Liver (tissue), 3 donors: ENCODE data around the gene ADORA2A.

Experiments used
- CTCF ChIP-seq: fragments of 150-350 bp; IDR thresholded peaks from 2 replicates; pipeline ENCODE4 v1.5.1; 2017; ENCODE audit warnings: improper control_type of control experiment, low read depth, low read length; ENCODE audit not compliant: missing input control
- GABPA ChIP-seq, 2 donors: IDR thresholded peaks in 1 of 2; conservative IDR thresholded peaks in 1 of 2; 2 replicates each; pipeline ENCODE4 v1.6.1; 2016; ENCODE audit warnings: antibody characterized with exemption in 2 of 2, mild to moderate bottlenecking in 1 of 2, moderate library complexity in 1 of 2
- HNF4G ChIP-seq: IDR thresholded peaks from 2 replicates; pipeline ENCODE4 v1.6.1; 2016; ENCODE audit warnings: antibody characterized with exemption
- RAD21 ChIP-seq, 2 donors: IDR thresholded peaks; 2 replicates each; pipeline ENCODE4 v1.6.1; 2016; ENCODE audit warnings: antibody characterized with exemption in 2 of 2, mild to moderate bottlenecking in 2 of 2
- RXRA ChIP-seq, 2 donors: IDR thresholded peaks; 2 replicates each; pipeline ENCODE4 v1.6.1; 2017 to 2018; ENCODE audit warnings: antibody characterized with exemption in 2 of 2, mild to moderate bottlenecking in 1 of 2
- SP1 ChIP-seq: IDR thresholded peaks from 2 replicates; pipeline ENCODE4 v1.6.1; 2018; ENCODE audit warnings: antibody characterized with exemption, mild to moderate bottlenecking
- TAF1 ChIP-seq: conservative IDR thresholded peaks from 2 replicates; pipeline ENCODE4 v1.6.1; 2016; ENCODE audit warnings: antibody characterized with exemption, mild to moderate bottlenecking
- YY1 ChIP-seq: IDR thresholded peaks from 2 replicates; pipeline ENCODE4 v1.6.1; 2016; ENCODE audit warnings: antibody characterized with exemption, mild to moderate bottlenecking
- TF ChIP-seq, protein P1 (sequence below): IDR thresholded peaks from 2 replicates; pipeline ENCODE4 v1.6.1; 2016; ENCODE audit warnings: antibody characterized with exemption
- donor health status: healthy.
- donor health status: healthy.

- TF ChIP-seq CTCF (no peak), TAF1 (no peak), SP1 (no peak), RXRA (IDR thresholded peaks at IDR 0.05) (no peak), YY1 (no peak), RAD21 (IDR thresholded peaks at IDR 0.05) (no peak), GABPA (IDR thresholded peaks at IDR 0.05 in 1 of 2, conservative IDR thresholded peaks at IDR 0.05 in 1 of 2) (no peak), HNF4G (no peak)
- TF ChIP-seq, protein P1, sequence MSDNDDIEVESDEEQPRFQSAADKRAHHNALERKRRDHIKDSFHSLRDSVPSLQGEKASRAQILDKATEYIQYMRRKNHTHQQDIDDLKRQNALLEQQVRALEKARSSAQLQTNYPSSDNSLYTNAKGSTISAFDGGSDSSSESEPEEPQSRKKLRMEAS: no peak
Measured at GRCh38 chr22:24414523-24414922, 12.9 kb upstream of the ADORA2A start.
